Measurements from ENCODE around the gene GPD2. TPM values are rescaled to one million over a fixed set of nuclear protein-coding genes. Genes with fewer than 3 reads are reported as not detected.

Gene GPD2
- total and polyA plus RNA-seq, 2 of the 8 experiments (the other 6 are each of a cell fraction or from before 2014, with no cell fraction given), result 8.4 to 43.1 TPM

DNA sequence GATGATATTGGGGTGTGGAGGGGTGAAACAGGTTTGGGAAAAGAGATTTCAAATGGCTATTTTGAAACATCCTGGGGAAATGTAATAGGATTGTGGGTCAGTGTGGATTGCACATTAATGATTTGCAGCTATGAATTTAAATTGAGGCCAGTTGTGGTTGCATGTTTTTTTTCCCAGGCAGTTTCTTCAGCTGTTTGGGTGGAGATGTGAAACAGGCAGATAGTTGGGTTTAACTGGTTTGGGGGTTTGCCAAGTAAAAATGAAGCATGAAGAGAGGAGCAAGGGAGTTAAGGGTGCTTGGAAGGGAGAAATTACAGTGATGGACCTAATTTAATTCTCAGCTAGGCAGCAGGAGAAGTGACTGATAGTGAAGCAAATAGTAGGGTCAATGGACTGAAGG, 16.8 kb downstream of the GPD2 start:
- Histone ChIP-seq H3K9ac (replicated peaks in 1 of 4; ENCODE audit: extremely low read depth in 1 of 4, low read depth in 3 of 4, low read length in 3 of 4) (no peak overlapping the region), H3K79me2 (ENCODE audit: control insufficient read depth in 1 of 2, insufficient read depth in 2 of 2, low read length in 2 of 2) (peaks cover 0 to 3% of the 10 kb centered on the region in 2 experiments; a peak in 1 of 4 replicates), H3K4me1 (replicated peaks in 1 of 4; ENCODE audit: control insufficient read depth in 3 of 4, insufficient read depth in 4 of 4, low read length in 3 of 4) (peaks cover 0 to 2% (median 0%) of the 10 kb centered on the region in 4 experiments; a peak in 1 of 7 replicates), H2AK5ac (ENCODE audit: low read depth, low read length) (no peak overlapping the region), H4K91ac (replicated peaks; ENCODE audit: insufficient read length, low read length) (no peak overlapping the region), H3K9me3 (ENCODE audit: insufficient read depth in 2 of 2, low read depth in 1 of 2, low read length in 1 of 2) (peaks cover 0 to 11% of the 10 kb centered on the region in 2 experiments; a peak in 1 of 4 replicates), H2BK120ac (replicated peaks; ENCODE audit: low read depth, low read length) (no peak overlapping the region), H3K36me3 (ENCODE audit: control insufficient read depth in 2 of 4, insufficient read depth in 4 of 4, low read length in 3 of 4) (no peaks in the 10 kb centered on the region), H3K18ac (ENCODE audit: extremely low read depth, low read length) (no peak overlapping the region), H3K79me1 (ENCODE audit: low read depth, low read length) (0 out of 2 replicates have a peak, but pooled peaks cover 2% of the 10 kb centered on the region), H2BK20ac (ENCODE audit: low read length) (no peak overlapping the region), H3K4ac (replicated peaks; ENCODE audit: insufficient read length, low read depth, low read length) (no peak overlapping the region), H3K23me2 (ENCODE audit: low read depth, low read length) (no peaks in the 10 kb centered on the region), H3K56ac (replicated peaks; ENCODE audit: insufficient read length, low read depth, low read length) (no peak overlapping the region), H2AFZ (ENCODE audit: low read length) (no peak overlapping the region), H2BK5ac (ENCODE audit: low read depth, low read length) (no peak overlapping the region), H2BK12ac (ENCODE audit: low read depth, low read length) (no peak overlapping the region), H3K27me3 (replicated peaks in 1 of 4; ENCODE audit: control insufficient read depth in 3 of 4, extremely low read depth in 1 of 4, insufficient read depth in 3 of 4, low read length in 3 of 4) (no peaks in the 10 kb centered on the region), H3K23ac (ENCODE audit: insufficient read length) (no peak overlapping the region), H4K5ac (ENCODE audit: insufficient read length, low read depth, low read length) (no peak overlapping the region), H3K14ac (ENCODE audit: insufficient read length) (no peak overlapping the region), H4K20me1 (replicated peaks in 1 of 2; ENCODE audit: control insufficient read depth in 1 of 2, insufficient read depth in 2 of 2, low read length in 2 of 2) (no peaks in the 10 kb centered on the region), H3K4me3 (ENCODE audit: extremely low read depth in 1 of 4, insufficient read depth in 2 of 4, low read depth in 3 of 4, low read length in 4 of 4) (no peak overlapping the region), H4K8ac (ENCODE audit: extremely low read depth, insufficient read depth, low read length) (no peak overlapping the region), H3K4me2 (ENCODE audit: insufficient read depth in 1 of 2, low read depth in 2 of 2, low read length in 2 of 2) (no peak overlapping the region), H3K27ac (ENCODE audit: low read depth, low read length) (no peak overlapping the region), H2BK15ac (ENCODE audit: low read length) (no peak overlapping the region)
- ChIA-PET POLR2A (ENCODE audit: partially characterized antibody) (no interaction called here), CTCF (ENCODE audit: partially characterized antibody) (interaction anchor here (1.2 kb wide), 1 partner anchor 12 kb away, joined by 3 read pairs; no protein-coding TSS in a partner anchor)
- FAIRE-seq, result no peak
- TF ChIP-seq BACH1 (IDR thresholded peaks at IDR 0.05; ENCODE audit: low read length) (no peak), SIN3A (conservative IDR thresholded peaks at IDR 0.05 in 1 of 2, IDR thresholded peaks at IDR 0.05 in 1 of 2; ENCODE audit: low read depth in 1 of 2, low read length in 2 of 2) (no peak), SP1 (IDR thresholded peaks at IDR 0.05; ENCODE audit: low read depth, low read length) (no peak), CBX8 (IDR thresholded peaks at IDR 0.05; ENCODE audit: borderline replicate concordance, low read depth, low read length) (no peak)
- no peak for DNase-seq (ENCODE audit: low read depth in 1 of 2, low spot score in 2 of 2)

Data from H1 (cell line).